Measurements from ENCODE around the gene SV2C.

- TF ChIP-seq CTCF (IDR thresholded peaks at IDR 0.05) (no peak), CREM (CRISPR knock-in tag; IDR thresholded peaks at IDR 0.05) (no peak), ZNF232 (CRISPR knock-in tag; IDR thresholded peaks at IDR 0.05) (no peak), MAX (CRISPR knock-in tag; IDR thresholded peaks at IDR 0.05) (no peak), GABPB1 (CRISPR knock-in tag; IDR thresholded peaks at IDR 0.05) (no peak), E2F1 (CRISPR knock-in tag; IDR thresholded peaks at IDR 0.05) (no peak), CREB1 (CRISPR knock-in tag; IDR thresholded peaks at IDR 0.05) (no peak), ESRRA (CRISPR knock-in tag; IDR thresholded peaks at IDR 0.05; ENCODE audit: borderline replicate concordance) (no peak), ATF3 (CRISPR knock-in tag; conservative IDR thresholded peaks at IDR 0.05) (no peak)
Observed at GRCh38 chr5:76250463-76250862, 167.3 kb downstream of the SV2C start.
